Measurements from ENCODE around the gene GRIK1.

GRIK1 gene

DNA sequence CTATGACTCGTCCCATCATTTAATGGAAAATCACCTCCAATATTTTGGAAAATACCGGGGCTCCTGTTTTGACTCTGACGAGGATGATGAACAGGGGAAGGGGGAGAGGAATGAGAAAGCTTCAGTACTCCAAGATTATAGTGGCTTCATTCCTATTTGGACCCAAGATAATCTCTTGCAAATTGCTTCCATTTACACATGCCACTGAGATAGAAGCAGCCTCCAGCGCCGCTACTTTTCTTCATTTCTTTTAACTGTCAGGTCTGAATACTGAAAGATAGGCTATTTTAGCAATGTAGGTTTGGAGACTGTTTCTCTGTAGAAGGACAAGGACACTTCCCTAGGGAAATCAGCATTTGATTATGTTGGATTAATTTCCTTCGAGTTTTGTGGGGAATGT lies 565 bp upstream of the GRIK1 start:
- Histone ChIP-seq H3K9me3 (ENCODE audit: control insufficient read depth, insufficient read depth, low read depth, low read length) (no peaks in the 10 kb centered on the region), H3K36me3 (ENCODE audit: control insufficient read depth in 2 of 2, insufficient read depth in 1 of 2, low read length in 2 of 2) (no peaks in the 10 kb centered on the region), H3K27ac (ENCODE audit: extremely low read depth, low read depth, low read length) (no peak overlapping the region), H3K4me3 (ENCODE audit: low read depth, low read length) (peak overlapping the region; percentile 9; the same call in 1 of the 2 replicates), H3K4me1 (ENCODE audit: control insufficient read depth, insufficient read depth, low read length) (no peaks in the 10 kb centered on the region)
- CTCF ChIA-PET, result interaction anchor here (0.7 kb wide), 1 partner anchor 439 kb away, joined by 4 read pairs; no protein-coding TSS in a partner anchor
- TF ChIP-seq ZNF76 (tag by site-specific recombination; IDR thresholded peaks at IDR 0.05; ENCODE audit: borderline replicate concordance, low read depth), result no peak
- TF ChIP-seq WT1 (tag by site-specific recombination; IDR thresholded peaks at IDR 0.05), result no peak
- TF ChIP-seq SP2 (tag by site-specific recombination; IDR thresholded peaks at IDR 0.05), result no peak
- TF ChIP-seq ZNF292 (tag by site-specific recombination; IDR thresholded peaks at IDR 0.05; ENCODE audit: borderline replicate concordance, low read depth), result no peak
- TF ChIP-seq ZNF664 (tag by site-specific recombination; IDR thresholded peaks at IDR 0.05), result no peak
- TF ChIP-seq, protein P1, sequence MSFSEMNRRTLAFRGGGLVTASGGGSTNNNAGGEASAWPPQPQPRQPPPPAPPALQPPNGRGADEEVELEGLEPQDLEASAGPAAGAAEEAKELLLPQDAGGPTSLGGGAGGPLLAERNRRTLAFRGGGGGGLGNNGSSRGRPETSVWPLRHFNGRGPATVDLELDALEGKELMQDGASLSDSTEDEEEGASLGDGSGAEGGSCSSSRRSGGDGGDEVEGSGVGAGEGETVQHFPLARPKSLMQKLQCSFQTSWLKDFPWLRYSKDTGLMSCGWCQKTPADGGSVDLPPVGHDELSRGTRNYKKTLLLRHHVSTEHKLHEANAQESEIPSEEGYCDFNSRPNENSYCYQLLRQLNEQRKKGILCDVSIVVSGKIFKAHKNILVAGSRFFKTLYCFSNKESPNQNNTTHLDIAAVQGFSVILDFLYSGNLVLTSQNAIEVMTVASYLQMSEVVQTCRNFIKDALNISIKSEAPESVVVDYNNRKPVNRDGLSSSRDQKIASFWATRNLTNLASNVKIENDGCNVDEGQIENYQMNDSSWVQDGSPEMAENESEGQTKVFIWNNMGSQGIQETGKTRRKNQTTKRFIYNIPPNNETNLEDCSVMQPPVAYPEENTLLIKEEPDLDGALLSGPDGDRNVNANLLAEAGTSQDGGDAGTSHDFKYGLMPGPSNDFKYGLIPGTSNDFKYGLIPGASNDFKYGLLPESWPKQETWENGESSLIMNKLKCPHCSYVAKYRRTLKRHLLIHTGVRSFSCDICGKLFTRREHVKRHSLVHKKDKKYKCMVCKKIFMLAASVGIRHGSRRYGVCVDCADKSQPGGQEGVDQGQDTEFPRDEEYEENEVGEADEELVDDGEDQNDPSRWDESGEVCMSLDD (tag by site-specific recombination; IDR thresholded peaks at IDR 0.05), result no peak
- TF ChIP-seq, protein P2, sequence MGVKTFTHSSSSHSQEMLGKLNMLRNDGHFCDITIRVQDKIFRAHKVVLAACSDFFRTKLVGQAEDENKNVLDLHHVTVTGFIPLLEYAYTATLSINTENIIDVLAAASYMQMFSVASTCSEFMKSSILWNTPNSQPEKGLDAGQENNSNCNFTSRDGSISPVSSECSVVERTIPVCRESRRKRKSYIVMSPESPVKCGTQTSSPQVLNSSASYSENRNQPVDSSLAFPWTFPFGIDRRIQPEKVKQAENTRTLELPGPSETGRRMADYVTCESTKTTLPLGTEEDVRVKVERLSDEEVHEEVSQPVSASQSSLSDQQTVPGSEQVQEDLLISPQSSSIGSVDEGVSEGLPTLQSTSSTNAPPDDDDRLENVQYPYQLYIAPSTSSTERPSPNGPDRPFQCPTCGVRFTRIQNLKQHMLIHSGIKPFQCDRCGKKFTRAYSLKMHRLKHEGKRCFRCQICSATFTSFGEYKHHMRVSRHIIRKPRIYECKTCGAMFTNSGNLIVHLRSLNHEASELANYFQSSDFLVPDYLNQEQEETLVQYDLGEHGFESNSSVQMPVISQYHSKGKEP (tag by site-specific recombination; IDR thresholded peaks at IDR 0.05), result no peak
- TF ChIP-seq ZNF544 (tag by site-specific recombination; IDR thresholded peaks at IDR 0.05), result no peak
- no peak for TF ChIP-seq ZNF16 (tag by site-specific recombination; IDR thresholded peaks at IDR 0.05; ENCODE audit: low read depth)
- no peak for TF ChIP-seq ZNF391 (tag by site-specific recombination; IDR thresholded peaks at IDR 0.05; ENCODE audit: borderline replicate concordance, low read depth)
- TF ChIP-seq, protein P3, sequence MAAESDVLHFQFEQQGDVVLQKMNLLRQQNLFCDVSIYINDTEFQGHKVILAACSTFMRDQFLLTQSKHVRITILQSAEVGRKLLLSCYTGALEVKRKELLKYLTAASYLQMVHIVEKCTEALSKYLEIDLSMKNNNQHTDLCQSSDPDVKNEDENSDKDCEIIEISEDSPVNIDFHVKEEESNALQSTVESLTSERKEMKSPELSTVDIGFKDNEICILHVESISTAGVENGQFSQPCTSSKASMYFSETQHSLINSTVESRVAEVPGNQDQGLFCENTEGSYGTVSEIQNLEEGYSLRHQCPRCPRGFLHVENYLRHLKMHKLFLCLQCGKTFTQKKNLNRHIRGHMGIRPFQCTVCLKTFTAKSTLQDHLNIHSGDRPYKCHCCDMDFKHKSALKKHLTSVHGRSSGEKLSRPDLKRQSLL (tag by site-specific recombination; IDR thresholded peaks at IDR 0.05), result no peak
- no peak for TF ChIP-seq PRDM1 (tag by site-specific recombination; IDR thresholded peaks at IDR 0.05)
- no peak for TF ChIP-seq SP7 (tag by site-specific recombination; IDR thresholded peaks at IDR 0.05)
- TF ChIP-seq ZNF558 (tag by site-specific recombination; IDR thresholded peaks at IDR 0.05), result no peak
- no peak for TF ChIP-seq GLI4 (tag by site-specific recombination; IDR thresholded peaks at IDR 0.05)
- TF ChIP-seq, protein P4, sequence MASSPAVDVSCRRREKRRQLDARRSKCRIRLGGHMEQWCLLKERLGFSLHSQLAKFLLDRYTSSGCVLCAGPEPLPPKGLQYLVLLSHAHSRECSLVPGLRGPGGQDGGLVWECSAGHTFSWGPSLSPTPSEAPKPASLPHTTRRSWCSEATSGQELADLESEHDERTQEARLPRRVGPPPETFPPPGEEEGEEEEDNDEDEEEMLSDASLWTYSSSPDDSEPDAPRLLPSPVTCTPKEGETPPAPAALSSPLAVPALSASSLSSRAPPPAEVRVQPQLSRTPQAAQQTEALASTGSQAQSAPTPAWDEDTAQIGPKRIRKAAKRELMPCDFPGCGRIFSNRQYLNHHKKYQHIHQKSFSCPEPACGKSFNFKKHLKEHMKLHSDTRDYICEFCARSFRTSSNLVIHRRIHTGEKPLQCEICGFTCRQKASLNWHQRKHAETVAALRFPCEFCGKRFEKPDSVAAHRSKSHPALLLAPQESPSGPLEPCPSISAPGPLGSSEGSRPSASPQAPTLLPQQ (tag by site-specific recombination; IDR thresholded peaks at IDR 0.05), result no peak
- no peak for TF ChIP-seq ZNF114 (tag by site-specific recombination; IDR thresholded peaks at IDR 0.05)
- no peak for TF ChIP-seq SALL2 (tag by site-specific recombination; IDR thresholded peaks at IDR 0.05; ENCODE audit: borderline replicate concordance)
- no peak for TF ChIP-seq KLF9 (tag by site-specific recombination; IDR thresholded peaks at IDR 0.05; ENCODE audit: low read depth)
- TF ChIP-seq ZBTB8A (tag by site-specific recombination; IDR thresholded peaks at IDR 0.05), result no peak
- POLR2A ChIA-PET, result no interaction called here
